KMS-11 (cell line): ENCODE data around the gene GAS6.

Experiments used
- H2AFZ ChIP-seq: fragments of 200-600 bp; sonication (generic); 2 replicates; pipeline ENCODE4 v1.6.1; 2016; ENCODE audit warnings: antibody characterized with exemption, mixed run types, low read depth
- H3K27ac ChIP-seq: fragments of 200-600 bp; sonication (generic); 2 replicates; pipeline ENCODE4 v1.6.1; 2016; ENCODE audit warnings: mild to moderate bottlenecking, mixed run types
- H3K27me3 ChIP-seq: fragments of 200-600 bp; sonication (generic); 2 replicates; pipeline ENCODE4 v1.6.1; 2017; ENCODE audit warnings: mild to moderate bottlenecking, low read depth, mixed run types, moderate library complexity; ENCODE audit not compliant: insufficient read depth
- H3K36me3 ChIP-seq: fragments of 200-600 bp; sonication (generic); 2 replicates; pipeline ENCODE4 v1.6.1; 2017; ENCODE audit warnings: mild to moderate bottlenecking, mixed run types; ENCODE audit not compliant: insufficient read depth
- H3K4me1 ChIP-seq: fragments of 200-600 bp; sonication (generic); 2 replicates; pipeline ENCODE4 v1.6.1; 2016; ENCODE audit warnings: mild to moderate bottlenecking, low read depth, mixed run types; ENCODE audit not compliant: poor library complexity, severe bottlenecking
- H3K4me2 ChIP-seq: fragments of 200-600 bp; sonication (generic); 2 replicates; pipeline ENCODE4 v1.7.0; 2016; ENCODE audit warnings: mild to moderate bottlenecking, mixed run types
- H3K4me3 ChIP-seq: fragments of 200-600 bp; sonication (generic); IDR thresholded peaks from 2 replicates; pipeline ENCODE4 v1.6.1; 2017; ENCODE audit warnings: low read depth, low read length, mixed read lengths; ENCODE audit not compliant: insufficient read depth
- H3K79me2 ChIP-seq: fragments of 200-600 bp; sonication (generic); 2 replicates; pipeline ENCODE4 v1.6.1; 2016; ENCODE audit warnings: low read depth, mixed run types; ENCODE audit not compliant: insufficient read depth
- H3K9ac ChIP-seq: fragments of 200-600 bp; sonication (generic); 2 replicates; pipeline ENCODE4 v1.6.1; 2016; ENCODE audit warnings: mild to moderate bottlenecking, mixed run types
- H4K20me1 ChIP-seq: fragments of 200-600 bp; sonication (generic); 2 replicates; pipeline ENCODE4 v1.6.1; 2016; ENCODE audit warnings: mild to moderate bottlenecking, mixed run types; ENCODE audit not compliant: insufficient read depth
- CTCF ChIP-seq: fragments of 200-600 bp; sonication (generic); conservative IDR thresholded peaks from 2 replicates; pipeline ENCODE4 v1.6.1; 2017; ENCODE audit warnings: low read depth, mild to moderate bottlenecking, antibody characterized with exemption, low read length, moderate library complexity, mixed read lengths

The GAS6 gene

GRCh38 chr13:113781571-113781970 lies 82.3 kb downstream of the GAS6 start:
- no peaks in the 10 kb centered on the region for H3K79me2 ChIP-seq
- H3K27ac ChIP-seq: no peak overlapping the region
- H4K20me1 ChIP-seq: no peaks in the 10 kb centered on the region
- peaks cover under 1% of the 10 kb centered on the region for H3K4me1 ChIP-seq
- TF ChIP-seq CTCF: no peak
- no peaks in the 10 kb centered on the region for H3K36me3 ChIP-seq
- no peak overlapping the region for H3K9ac ChIP-seq
- H3K4me3 ChIP-seq: no peak overlapping the region
- no peak overlapping the region for H3K4me2 ChIP-seq
- no peak overlapping the region for H2AFZ ChIP-seq
- peaks cover 42% of the 10 kb centered on the region; the same call in 1 of the 2 replicates for H3K27me3 ChIP-seq

DNA sequence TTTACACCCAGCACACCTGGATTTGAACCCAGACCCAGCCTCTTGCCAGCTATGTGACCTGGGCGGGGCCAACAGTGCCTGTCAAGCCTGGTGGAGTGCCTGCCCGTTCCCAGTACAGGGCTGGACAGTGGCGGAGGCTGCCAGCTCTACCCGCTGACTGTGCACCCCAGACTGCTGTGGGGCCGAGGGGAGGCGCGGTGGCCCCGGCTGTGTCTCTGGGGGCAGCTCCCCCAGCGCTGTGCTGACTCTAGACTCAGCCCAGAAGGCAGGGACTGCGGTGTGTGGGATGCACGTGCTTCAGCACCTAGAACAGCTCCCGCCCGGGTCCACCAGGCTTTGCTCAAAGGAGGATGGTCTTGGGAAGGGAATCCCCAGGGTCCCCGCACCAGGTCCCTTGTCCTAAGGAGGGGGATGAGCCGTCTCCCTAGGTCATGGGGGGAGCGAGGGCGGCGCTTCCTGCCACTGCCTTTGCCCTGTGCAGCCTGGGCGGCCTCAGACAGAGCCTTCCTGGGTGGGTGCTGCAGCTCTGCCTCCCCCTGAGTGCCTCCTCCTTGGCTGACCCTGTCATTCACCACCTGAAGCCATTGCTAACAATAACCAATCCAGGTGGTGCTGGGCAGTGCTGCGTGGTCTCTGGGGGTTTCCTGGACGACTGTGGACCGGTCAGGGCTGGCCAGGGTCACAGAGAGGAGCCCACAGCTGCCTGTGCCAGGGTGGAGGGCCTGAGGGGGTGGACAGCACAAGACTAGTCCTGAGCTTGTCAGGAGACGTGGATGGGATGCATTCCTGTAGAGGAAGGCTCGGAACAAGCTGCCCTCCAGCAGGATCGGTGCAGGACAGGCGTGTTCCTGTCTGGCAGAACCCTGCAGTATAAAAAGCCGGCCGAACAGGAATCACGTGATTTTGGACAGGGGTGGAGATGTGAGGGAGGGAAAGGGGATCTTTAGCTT lies 86.3 kb downstream of the GAS6 start:
- no peak overlapping the region for H3K27ac ChIP-seq
- no peak overlapping the region for H3K9ac ChIP-seq
- TF ChIP-seq CTCF: no peak
- H3K4me1 ChIP-seq: peaks cover 4% of the 10 kb centered on the region
- H2AFZ ChIP-seq: no peak overlapping the region
- no peaks in the 10 kb centered on the region for H3K79me2 ChIP-seq
- no peaks in the 10 kb centered on the region for H3K36me3 ChIP-seq
- peaks cover 17% of the 10 kb centered on the region; the same call in 1 of the 2 replicates for H3K27me3 ChIP-seq
- no peak overlapping the region for H3K4me3 ChIP-seq
- H3K4me2 ChIP-seq: no peak overlapping the region
- no peaks in the 10 kb centered on the region for H4K20me1 ChIP-seq

DNA sequence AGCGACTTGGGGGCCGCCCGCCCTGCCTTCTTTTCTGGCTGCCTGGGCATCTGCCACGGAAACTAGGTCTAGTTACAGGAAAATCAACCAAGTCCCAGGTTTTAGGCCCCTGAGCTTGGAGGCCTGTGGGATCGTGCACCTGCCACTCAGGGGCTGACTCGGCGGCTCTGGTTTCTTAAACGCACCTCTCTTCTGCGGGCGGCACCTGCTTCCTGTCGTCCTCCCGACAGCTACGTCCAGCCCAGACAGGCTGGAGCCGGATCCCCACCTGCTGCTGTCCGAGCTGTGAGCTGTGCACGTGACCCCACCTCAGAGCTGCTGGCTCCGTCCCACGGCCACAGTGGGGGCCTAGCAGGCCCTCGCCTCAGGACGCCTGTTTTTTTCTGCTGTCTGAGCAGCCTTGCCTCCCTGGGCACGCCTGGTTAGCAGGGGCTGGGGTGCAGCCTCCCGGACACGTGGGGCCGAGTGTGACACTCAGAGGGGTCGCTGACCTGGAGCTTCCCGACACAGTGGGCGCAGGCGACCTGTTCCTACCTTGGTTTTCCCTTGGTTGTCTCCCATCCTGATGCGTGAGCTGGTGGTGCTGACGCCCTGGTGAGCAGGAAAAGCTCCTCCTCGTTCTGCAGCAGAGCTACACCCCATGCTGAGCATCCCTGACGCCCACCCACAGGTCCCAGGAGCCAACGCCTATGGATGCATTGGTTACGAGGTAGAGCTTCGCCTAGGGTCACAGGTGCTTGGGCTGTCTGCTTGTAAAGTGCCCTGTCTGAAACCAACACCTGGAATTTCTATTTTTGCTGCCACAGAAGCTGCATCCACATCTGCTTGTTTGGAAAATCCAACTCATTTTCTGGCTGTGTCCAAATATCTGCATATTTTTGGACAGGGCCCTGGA lies 87.4 kb downstream of the GAS6 start:
- H3K9ac ChIP-seq: no peak overlapping the region

More for the DNA sequence above, 87.4 kb downstream of the GAS6 start:
- no peak for TF ChIP-seq CTCF
- H2AFZ ChIP-seq: no peak overlapping the region
- no peak overlapping the region for H3K4me3 ChIP-seq
- H3K4me2 ChIP-seq: no peak overlapping the region
- no peaks in the 10 kb centered on the region for H3K79me2 ChIP-seq
- H4K20me1 ChIP-seq: no peaks in the 10 kb centered on the region
- no peaks in the 10 kb centered on the region for H3K36me3 ChIP-seq
- H3K27ac ChIP-seq: no peak overlapping the region
- peaks cover 17% of the 10 kb centered on the region; the same call in 1 of the 2 replicates for H3K27me3 ChIP-seq
- H3K4me1 ChIP-seq: peaks cover 4% of the 10 kb centered on the region
